CD4-positive, alpha-beta T cell treated with Interleukin-17A for 1 hour (primary cell): ENCODE measurements around the gene NXPE3.
A peak's percentile ranks its signal among the peaks of the same experiment; 100 is the strongest.

Source experiments
- DNase-seq: peaks from one replicate; pipeline ENCODE4 v3.0.0-alpha.2; 2020

Gene NXPE3

DNA sequence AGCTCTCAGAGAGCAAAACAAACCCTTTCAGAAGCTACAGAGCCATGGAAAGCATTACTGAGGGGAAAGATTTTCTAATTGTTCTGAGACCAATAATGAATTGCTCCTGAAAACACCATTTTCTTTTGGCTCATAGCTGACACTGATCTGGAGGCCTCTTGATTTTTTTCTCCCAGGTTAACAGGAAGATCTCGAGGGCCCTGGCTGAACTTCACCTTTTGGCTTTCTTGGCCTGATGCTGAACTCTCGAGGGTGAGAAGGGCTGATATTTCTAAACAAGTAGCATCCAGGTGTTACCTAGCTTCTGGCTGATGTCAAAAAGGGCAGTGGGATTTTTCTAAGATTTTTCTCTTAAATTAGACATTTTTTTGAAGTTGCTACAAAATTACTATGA is 50.4 kb downstream of the NXPE3 start:
- no peak for DNase-seq

DNA sequence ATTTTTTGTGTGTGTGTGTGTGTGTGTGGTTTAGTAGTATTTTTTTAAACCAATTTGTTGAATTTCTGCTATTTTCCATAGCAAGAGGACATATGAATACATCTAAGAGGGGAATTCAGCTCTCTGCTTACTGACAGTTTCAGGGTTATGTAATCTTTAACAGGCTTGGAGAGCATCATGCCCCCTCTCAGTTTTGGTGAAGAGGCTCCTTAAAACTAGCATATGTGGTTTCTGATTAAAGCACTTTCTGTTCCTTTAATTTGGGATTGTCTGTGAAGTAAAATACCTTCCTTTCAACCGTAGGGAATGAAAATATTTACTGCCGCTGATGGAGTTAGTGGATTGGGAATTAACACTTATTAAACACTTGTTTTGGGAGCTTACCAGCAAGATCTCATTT is 50.9 kb downstream of the NXPE3 start:
- DNase-seq = peak; percentile 35

DNA sequence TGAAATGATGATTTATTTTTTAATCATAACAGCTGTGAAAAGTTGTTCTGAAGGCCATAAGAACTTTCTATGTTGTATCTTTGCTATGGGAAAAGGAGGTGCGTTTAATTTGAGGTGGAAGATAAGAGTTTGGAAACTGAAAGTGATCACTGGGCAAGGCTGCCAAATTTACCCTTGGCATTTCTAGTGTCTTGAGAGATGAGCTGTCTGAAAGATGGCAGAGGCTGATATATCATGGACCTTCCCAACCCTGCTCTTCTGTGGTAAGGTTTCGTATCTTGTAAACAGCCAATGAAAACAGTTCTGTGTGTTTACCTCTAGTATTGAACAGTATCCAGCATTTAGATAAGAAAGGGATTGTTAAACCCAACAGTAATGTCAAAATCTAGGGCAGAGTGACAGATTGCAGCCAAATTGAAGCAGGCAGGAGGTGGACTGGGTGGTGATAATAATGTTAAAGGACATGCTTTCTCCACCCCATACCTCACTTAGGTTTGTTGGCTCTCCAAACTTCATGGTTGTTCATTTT is 54.5 kb downstream of the NXPE3 start:
- no peak for DNase-seq

DNA sequence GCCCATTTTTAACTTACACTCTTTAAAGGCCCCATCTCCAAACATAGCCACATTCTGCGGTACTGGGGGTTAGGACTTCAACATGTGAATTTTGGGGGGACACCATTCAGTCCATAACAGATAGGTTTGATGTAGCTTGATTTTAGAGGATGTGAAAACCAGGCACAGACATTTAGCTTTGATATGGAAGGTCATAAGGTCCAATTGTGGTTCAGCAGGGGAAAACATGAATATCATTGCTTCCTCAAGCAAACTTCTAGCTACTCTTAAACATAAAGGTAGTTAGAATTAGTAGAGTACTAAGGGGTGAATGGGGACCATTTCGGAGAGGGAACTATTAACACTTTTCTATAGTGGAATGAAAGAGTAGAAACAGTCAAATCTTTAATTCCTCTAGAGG is 56.7 kb downstream of the NXPE3 start:
- no peak for DNase-seq

DNA sequence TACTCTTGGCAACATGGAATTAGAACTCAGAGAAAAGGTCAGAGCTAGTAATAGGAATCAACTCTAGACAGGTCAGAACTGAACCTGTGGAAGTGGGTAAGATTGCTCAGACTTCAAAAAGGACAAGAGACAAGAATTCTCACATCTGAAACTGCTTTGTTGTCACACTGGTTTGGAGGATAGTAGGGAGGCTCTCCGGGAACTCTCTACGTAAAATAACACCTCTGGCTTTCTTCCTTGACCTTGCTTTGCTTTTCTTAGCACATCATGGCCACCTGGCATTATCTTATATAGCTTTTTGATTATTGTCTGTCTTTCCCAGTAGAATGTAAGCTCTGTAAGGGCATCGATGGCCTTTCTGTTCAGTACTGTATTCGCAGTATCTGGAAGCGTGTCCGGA is 57.1 kb downstream of the NXPE3 start:
- DNase-seq = no peak

DNA sequence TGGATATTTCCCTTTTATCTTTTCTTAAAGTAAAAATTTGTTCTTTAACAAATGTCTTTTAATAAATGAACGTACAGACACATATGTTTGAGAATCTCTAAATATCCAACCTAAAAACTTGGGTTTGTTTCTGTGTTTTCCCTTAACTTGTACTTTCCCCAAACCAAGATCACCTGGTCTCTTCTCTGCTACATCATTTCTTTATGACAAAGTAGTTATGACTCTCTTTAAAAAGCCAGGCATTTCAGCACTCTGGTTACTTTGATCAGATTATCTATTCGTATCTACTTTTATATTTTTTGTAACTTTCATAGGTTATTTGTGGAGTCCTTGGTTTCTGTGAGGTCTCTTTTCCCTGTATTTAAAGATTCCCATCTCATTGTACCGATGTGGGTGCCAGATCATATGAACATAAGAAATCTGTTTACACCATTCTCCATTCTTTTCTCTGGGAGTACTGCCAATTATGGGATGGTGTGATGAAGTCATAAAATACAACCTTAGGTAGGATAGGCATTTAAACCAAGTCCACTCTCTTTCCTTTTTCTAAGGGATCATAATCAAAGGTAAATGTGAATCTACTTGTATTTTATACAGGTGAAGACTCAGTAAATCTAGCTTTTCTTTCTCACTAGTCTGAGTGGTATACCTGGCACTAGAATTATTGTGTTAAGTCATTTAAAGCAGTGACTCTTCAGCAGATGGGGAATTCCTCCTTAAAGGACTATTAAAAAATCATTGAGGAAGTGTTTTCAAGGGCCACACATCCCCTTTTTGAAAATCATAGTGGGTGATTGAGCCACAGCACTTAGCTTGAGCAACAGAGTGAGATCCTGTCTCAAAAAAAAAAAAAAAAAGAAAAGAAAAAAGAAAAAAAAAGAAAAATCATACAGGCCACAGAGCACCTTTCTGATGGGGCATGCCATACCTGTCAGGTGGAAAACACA is 57.9 kb downstream of the NXPE3 start:
- no peak for DNase-seq

DNA sequence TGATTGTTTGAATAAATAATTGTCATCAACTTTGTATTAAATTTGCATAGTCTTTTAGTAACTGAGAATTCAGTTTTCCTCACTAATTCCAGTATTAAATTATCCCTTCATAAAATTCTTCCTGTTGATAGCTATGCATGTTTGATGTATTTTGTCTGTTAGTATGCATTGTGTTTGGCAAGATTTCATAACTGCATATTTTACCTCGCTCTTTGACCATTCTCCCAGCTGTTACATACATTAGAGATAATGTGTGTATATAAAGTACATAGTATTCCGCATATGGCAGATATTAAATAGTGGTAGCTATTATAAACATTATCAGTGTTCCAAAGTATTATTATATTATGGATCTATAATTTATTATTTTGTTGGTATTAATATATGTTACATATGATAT is 59.7 kb downstream of the NXPE3 start:
- DNase-seq = no peak

DNA sequence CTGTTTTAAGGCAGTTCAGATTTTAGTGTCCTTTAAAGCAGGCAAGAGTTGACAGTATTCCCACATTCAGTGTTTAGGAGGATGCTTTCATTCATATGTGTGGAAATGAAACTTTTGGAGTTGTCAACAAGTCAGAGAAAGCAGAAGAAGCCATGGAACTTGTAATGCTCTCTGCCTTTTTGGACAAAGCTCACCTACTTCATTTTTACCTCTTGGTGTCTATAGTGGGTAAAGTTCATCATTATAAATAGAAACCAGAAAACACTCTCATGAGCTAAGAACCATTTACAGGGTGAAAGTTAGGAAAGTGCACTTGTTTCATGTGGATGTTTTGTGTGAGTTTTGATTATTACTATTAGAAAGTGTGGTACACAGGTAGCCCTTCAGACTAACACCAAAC is 61.1 kb downstream of the NXPE3 start:
- no peak for DNase-seq

DNA sequence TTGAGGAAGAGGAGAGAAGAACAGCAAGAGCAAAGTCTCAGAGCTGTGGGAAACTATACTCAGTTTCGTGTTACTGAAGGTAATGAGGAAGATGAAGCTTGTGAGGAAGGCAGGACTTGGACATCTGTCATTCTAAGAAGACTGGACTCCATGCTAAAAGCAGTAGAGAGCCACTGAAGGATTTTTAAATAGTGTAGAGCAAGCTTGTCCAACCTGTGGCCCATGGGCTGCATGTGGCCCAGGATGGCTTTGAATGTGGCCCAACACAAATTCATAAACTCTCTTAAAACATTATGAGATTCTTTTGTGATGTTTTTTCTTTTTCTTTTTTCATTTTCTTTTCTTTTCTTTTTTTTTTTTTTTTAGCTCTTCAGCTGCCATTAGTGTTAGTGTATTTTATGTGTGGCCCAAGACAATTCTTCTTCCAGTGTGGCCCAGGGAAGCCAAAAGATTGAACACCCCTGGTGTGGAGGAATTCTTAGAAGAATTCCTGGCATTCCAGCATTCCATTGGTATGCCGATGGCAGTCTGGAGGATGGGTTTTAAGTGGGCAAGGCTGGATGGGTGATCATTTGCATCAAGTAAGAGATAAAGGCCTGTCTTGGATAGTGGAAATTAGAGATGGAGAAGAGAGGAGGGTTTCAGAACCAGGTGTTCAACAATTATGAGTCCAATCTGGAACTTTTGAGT is 63.4 kb downstream of the NXPE3 start:
- DNase-seq = no peak

DNA sequence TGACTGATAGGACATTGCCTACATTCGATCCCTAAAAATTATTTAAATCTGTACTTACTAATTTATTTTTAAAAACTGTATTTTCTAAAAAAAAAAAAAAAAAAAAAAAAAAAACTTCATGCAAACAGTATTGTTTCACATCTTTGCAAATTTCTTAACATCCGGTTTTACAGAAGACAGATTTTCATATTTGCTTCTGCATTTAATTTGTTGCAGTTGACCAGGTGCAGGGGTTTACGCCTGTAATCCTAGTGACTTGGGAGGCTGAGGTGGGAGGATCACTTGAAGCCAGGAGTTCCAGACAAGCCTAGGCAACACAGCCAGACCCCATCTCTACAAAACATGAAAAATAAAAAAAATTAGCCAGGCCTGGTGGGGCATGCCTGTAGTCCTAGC is 63.9 kb downstream of the NXPE3 start:
- no peak for DNase-seq

DNA sequence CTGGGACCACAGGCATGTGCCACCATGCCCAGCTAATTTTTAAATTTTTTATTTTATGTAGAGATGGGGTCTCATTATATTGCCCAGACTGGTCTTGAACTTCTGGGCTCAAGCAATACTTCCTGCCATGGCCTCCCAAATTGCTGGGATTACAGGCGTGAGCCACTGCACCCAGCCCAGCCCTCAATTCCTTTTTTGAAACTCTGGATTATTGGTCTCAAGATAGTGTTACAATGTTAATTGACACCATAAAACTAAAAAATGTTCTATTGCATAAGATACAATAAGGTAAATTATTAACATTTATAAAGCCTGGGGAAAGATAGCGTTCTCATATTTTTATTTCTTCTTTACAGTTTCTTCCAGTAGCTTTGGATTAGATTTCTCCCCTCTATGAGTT is 66.4 kb downstream of the NXPE3 start:
- DNase-seq = no peak

DNA sequence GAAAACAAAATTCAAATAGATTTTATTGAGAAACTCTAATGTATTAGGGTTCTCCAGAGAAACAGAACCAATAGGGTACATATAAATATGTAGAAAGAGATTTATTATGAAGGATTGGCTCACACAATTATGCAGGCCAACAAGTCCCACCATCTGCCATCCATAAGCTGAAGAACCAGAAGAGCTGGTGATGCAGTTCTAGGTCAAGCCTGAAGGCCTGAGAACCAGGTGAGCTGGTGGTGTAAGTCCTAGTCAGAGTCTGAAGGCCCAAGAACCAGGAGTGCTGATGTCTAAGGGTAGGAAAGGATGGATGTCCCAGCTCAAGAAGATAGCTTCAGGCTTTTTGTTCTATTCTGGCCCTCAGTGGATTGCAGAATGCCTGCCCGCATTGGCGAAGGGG is 67.7 kb downstream of the NXPE3 start:
- DNase-seq = no peak

DNA sequence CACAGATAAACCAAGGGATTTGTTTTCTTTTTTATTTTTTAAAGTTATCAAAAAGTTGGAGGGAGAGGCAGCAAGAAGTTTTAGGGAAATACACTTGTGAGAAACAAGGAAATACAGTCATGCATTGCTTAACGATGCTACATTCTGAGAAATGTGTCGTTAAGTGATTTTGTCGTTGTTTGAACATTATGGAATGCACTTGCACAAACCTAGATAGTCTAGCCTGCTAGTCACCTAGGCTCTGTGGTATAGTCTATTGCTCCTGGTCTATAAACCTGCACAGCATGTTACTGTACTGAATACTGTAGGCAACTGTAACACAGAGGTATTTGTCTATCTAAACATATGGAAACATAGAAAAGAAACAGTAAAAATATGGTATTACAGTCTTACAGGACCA is 68.3 kb downstream of the NXPE3 start:
- DNase-seq = no peak

DNA sequence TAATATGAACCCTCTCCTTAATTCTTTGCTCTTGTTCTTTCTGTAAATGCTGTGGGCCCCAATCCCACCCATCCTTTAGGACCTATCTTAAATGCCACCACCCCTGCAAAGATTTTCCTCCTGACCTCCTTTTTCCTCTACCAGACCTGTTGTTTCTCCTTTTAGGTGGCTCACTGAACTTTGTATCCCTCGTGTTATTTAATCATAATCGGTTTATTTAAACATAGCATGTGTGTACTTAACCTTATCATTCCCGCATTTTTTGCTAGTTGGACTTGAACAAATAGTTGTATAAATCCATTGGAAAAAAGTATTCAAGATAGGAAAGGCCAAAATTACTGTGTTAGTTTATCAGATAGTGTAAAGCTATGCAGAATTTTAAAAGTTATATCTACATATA is 69.3 kb downstream of the NXPE3 start:
- DNase-seq = no peak

DNA sequence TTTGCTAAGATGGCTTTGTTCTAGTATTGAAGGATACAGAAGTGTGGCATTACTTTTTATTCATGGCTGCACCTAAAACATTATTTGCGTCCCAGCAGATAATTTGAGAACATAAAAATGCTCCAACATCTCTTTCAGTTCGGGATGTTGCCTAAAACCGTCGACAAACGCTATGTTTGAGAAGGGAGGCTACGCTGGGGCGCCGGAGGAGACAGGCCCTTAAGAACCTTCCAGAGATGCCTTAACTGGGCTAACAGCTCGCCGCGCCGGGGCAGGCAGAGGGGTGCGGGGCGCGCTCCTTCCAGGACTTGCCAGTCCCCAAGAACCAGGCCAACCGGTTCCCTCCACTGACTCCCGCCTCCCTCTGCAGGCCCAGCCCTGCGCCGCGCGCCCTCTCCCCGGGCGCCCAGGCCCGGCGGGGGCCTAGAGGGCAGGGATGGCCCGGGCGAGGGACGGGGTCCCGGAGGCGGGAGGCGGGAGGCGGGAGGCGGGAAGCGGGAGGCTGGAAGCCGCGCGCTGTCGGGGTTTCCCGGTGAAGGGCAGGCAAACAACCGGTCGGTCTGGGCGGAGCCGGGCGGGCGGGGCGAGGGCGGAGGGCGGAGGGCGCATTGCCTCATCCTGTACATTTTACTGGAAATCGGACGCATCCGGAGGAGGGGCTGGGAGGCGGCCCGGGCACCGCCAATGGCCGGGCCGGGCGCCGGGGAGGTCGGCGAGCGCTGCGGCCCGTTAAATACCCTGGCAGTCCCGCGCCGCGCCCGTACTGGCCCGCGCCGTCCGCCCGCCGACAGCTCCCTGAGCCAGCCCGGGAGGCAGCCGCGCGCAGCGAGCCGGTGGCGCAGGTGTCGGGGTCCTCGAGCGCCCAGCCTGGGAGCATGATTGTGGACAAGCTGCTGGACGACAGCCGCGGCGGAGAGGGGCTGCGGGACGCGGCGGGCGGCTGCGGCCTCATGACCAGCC is 70.0 kb downstream of the NXPE3 start, which contains the start of gene NFKBIZ:
NFKBIZ (plus strand) TSS at position 761 of the 960 bp plus-strand sequence; CDS start at position 876, 115 bp downstream.
- DNase-seq = peak; percentile 96

DNA sequence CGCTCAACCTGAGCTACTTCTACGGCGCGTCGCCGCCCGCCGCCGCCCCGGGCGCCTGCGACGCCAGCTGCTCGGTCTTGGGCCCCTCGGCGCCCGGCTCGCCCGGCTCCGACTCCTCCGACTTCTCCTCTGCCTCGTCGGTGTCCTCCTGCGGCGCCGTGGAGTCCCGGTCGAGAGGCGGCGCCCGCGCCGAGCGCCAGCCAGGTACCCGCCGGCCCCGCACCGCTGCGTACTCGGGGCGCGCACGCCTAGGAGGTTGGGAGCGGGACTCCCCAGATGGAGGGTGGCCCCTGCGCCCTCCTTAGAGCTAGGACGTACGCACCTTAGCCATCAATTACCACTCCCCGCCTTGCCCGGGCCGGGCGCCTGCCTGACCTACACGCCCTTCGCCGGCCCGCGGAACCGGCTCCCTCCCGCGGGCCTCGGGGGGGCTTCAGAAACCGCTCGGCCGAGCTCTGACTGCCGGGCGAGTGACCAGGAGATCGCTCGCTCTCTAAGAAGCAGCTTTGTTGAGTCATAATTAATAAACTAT is 70.8 kb downstream of the NXPE3 start:
- DNase-seq = no peak

DNA sequence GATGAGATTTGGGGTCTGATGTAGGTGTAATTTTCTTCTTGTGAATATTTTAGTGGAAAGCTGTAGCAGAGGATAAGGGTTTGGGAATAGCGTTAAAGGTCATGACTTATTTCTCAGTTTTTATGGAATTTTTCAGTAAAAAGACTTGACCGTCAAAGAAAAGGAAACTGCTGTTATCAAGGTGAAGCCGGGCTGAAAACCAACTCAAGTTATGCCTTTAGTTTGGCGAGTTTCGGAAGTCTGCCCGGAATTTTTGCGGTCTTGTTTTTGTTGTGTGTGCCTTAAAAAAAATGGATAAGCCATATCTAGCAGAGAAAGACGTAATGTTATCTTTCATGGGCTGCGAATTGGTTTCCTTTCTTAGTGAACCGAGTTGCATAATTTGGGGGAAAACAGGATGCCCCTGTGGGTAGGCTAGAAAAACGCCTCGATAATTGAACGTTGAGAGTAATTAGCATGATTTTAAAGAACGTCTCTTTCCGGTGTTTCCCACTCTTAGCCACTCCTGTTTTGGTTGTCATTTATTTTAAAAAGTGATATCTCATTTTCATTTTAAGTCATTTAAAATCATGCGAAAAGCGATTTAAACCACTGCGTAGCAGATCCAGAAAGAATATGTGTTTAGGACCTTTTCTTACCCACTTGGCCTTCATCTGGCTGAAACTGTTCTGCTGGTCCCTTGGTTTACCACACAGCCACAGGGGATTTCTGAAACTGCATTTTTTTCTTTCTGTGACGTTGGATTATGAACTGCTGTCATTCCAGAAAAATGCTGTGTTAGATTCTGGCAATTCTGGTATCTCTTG is 71.4 kb downstream of the NXPE3 start:
- peak; percentile 87 for DNase-seq

DNA sequence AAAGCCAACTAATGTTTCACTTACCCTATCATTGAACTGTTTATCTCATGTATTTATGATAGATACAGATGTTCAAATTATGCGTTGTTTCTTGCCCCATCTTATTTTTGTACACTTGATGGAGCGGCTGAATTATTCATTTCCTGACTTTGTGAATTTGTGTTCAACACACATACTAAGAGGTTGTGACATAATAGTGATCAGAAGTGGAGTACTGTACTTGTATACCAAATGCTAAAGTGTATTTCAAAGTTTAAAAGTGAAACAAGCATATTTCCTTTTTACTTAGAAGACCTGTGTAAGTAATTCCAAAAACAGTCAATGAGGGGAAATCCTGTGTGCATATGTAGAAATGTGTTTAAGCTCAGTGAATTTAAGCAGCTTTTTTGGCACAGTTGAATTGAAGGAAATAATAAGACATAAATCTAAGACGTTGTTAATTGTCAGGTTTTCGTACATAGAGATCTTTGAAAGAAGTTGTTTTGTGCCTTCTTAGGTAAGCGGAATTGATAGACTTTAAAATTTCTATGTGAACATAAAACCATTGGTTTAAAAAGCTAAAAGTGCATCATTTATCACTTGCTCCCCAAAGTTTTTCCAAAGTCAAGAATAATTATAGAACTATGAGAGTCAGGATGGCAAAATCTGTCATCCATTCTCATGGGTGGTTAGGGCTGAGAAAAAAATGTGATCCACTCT is 72.2 kb downstream of the NXPE3 start:
- no peak for DNase-seq

DNA sequence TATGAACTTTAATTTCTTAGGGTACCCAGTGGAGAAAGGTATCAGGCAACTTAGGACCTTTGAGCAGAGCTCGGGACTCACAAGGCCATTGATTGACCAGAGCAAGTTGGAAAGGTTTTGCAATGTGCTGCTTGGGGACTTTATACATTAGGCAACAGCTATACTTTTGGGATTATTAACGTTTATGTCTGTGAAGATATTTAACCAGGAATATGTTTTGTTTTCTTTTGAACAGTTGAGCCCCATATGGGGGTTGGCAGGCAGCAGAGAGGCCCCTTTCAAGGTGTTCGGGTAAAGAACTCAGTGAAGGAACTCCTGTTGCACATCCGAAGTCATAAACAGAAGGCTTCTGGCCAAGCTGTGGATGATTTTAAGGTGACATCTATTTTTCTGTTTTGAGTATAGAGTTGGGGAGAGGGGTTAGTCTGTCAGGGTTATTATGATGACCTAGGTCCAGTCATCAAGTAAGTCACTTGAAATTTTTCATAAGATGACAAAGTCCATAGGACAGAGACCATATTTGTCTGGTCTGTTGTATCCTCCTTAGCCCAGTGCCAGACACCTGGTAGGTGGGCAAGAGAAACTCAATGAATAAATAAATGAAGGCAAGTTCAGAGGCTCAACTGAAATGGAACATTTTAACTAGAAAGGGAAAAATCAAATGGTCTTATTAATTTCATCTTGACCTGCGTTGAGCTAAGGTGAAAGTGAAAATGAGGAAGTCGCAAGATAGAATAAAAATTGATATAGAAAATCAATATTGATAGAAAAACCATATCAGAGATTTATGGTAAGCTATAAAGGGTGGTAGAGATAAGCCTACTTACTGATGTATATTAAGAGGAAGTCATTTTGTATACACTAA is 73.1 kb downstream of the NXPE3 start:
- no peak for DNase-seq
